ENCODE data around the gene APOL3.

- TF ChIP-seq ETV6 (conservative IDR thresholded peaks at IDR 0.05 in 1 of 2, IDR thresholded peaks at IDR 0.05 in 1 of 2; ENCODE audit: borderline replicate concordance in 1 of 2, low read depth in 1 of 2) = no peak
- TF ChIP-seq, protein P1, sequence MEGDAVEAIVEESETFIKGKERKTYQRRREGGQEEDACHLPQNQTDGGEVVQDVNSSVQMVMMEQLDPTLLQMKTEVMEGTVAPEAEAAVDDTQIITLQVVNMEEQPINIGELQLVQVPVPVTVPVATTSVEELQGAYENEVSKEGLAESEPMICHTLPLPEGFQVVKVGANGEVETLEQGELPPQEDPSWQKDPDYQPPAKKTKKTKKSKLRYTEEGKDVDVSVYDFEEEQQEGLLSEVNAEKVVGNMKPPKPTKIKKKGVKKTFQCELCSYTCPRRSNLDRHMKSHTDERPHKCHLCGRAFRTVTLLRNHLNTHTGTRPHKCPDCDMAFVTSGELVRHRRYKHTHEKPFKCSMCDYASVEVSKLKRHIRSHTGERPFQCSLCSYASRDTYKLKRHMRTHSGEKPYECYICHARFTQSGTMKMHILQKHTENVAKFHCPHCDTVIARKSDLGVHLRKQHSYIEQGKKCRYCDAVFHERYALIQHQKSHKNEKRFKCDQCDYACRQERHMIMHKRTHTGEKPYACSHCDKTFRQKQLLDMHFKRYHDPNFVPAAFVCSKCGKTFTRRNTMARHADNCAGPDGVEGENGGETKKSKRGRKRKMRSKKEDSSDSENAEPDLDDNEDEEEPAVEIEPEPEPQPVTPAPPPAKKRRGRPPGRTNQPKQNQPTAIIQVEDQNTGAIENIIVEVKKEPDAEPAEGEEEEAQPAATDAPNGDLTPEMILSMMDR (IDR thresholded peaks at IDR 0.05 in 2 of 3, conservative IDR thresholded peaks at IDR 0.05 in 1 of 3; ENCODE audit: control insufficient read depth in 2 of 3, extremely low read depth in 1 of 3, insufficient read depth in 1 of 3, low read depth in 3 of 3, low read length in 3 of 3) = no peak
Measured at GRCh38 chr22:36166086-36166485, 5.5 kb upstream of the APOL3 start.
